AG10803 (cell line): Measurements from ENCODE around the gene TPD52L2.
"Not testable (repeated sequence)": the region's sequence is repeated elsewhere in the genome, so short reads cannot be mapped to it uniquely, and the experiment has no call there.

Experiments used
- DNase-seq: peaks from one replicate; pipeline ENCODE4 v3.0.0; 2010; ENCODE audit warnings: low read depth
- H3K4me3 ChIP-seq: 2 replicates; pipeline ENCODE4 v1.5.1; 2011; ENCODE audit warnings: mild to moderate bottlenecking, low read length, control low read depth
- TF ChIP-seq, protein P1 (sequence below): conservative IDR thresholded peaks from 2 replicates; pipeline ENCODE4 v1.5.1; 2011; ENCODE audit warnings: mild to moderate bottlenecking, low read length, control low read depth, inconsistent platforms

The TPD52L2 gene

GRCh38 chr20:63908008-63908682, 43.1 kb downstream of the TPD52L2 start:
- DNase-seq = no peak
- H3K4me3 ChIP-seq = no peak overlapping the region
- TF ChIP-seq, protein P1, sequence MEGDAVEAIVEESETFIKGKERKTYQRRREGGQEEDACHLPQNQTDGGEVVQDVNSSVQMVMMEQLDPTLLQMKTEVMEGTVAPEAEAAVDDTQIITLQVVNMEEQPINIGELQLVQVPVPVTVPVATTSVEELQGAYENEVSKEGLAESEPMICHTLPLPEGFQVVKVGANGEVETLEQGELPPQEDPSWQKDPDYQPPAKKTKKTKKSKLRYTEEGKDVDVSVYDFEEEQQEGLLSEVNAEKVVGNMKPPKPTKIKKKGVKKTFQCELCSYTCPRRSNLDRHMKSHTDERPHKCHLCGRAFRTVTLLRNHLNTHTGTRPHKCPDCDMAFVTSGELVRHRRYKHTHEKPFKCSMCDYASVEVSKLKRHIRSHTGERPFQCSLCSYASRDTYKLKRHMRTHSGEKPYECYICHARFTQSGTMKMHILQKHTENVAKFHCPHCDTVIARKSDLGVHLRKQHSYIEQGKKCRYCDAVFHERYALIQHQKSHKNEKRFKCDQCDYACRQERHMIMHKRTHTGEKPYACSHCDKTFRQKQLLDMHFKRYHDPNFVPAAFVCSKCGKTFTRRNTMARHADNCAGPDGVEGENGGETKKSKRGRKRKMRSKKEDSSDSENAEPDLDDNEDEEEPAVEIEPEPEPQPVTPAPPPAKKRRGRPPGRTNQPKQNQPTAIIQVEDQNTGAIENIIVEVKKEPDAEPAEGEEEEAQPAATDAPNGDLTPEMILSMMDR = no peak

DNA sequence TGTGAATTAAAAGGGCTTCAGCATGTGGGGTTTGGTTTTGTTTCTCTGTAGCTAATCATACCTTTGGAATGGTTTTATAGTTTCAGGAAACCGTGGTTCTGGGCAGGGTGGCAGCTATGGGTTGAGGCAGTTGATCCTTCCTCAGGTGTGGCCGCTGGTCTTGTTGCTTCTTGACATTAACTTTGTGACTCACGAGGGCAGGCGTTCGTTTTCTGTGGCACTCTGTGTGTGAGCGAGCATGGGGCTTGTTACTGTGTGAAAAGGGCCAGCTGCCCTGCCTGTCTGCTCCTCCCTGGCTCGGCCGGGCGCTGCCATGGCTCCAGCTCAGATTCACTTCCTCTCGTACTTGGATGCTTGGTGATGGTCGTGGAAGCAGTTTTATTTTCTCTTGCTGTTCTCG, 46.1 kb downstream of the TPD52L2 start:
- TF ChIP-seq, protein P1 = no peak
- peak overlapping the region; percentile 5; the same call in 1 of the 2 replicates for H3K4me3 ChIP-seq
- peak; percentile 44 for DNase-seq

DNA sequence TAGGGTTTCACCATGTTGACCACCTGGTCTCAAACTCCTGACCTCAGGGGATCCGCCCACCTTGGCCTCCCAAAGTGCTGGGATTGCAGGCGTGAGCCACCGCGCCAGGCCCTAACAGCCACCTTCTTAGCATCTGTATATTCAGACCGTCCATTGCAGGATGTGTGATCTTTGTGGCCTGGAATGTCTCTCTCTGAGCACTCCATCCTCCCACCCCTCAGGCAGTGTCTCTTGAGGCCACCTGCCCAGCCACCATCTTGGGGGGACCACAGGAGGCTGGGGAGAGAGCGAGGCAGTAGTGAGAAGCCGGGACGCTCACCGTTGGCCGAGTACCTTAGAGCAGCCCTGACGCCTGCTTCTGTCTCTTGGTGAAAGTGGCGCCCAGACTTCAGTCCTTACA, 48.7 kb downstream of the TPD52L2 start:
- no peak for DNase-seq
- TF ChIP-seq, protein P1 = no peak

DNA sequence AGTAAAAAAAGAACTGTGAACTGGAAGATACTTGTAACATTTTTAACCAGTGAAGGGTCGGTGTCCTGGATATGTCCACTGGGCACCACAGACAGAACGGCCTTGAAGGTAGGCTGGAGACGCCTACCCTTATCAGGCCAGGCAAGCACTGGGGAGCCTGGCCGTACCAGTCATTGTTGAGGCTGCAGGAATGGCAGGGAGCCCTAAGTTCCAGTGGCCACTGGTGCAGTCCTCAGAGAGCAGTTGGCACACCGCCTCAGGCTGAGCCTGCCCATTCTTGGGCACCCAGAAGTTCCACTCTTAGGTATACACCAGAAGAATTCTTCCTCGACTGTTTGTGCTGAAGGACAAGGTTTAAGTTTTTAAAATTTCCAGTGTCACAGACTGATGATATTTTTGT, 50.4 kb downstream of the TPD52L2 start:
- no peak for DNase-seq
- no peak overlapping the region for H3K4me3 ChIP-seq
- TF ChIP-seq, protein P1 = no peak

More for the DNA sequence above, 48.7 kb downstream of the TPD52L2 start:
- no peak overlapping the region for H3K4me3 ChIP-seq

GRCh38 chr20:63916371-63916939, 51.4 kb downstream of the TPD52L2 start:
- DNase-seq, H3K4me3 ChIP-seq: not testable (repeated sequence)

DNA sequence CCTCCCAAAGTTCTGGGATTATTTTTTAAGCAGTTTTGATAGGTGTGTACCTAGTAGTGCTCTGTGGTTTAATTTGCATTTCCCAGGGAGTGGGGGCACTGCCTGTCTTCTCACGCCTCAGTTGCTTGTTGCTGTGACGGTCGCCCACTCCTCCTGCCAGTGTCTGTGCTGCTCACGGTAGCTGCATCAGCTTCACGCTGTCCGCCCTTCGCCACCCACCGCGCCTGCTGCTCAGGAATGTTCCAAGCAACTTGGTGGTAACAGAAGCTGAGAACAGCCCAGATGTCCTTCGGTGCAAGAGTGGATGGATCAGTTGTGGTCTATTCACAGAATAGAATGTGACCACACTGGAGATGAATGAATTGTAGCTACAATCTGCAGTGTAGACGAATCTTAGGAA, 52.7 kb downstream of the TPD52L2 start:
- TF ChIP-seq, protein P1 = no peak
- H3K4me3 ChIP-seq = no peak overlapping the region
- DNase-seq = no peak

GRCh38 chr20:63919130-63919529, 54.1 kb downstream of the TPD52L2 start:
- TF ChIP-seq, protein P1 = no peak
- DNase-seq = no peak
- H3K4me3 ChIP-seq = no peak overlapping the region
